Caco-2 (cell line): ENCODE data around the gene C6orf163. TPM values are rescaled to one million over a fixed set of nuclear protein-coding genes. Genes with fewer than 3 reads are reported as not detected.

ENCODE experiments used
- BruUV-seq: library from RNA; stranded (reverse); fragments of 400-500 nt; replicated peaks from 2 replicates; lab custom pipeline; 2021; lab: Mats Ljungman, UMichigan
- CTCF ChIA-PET: fragments of 300-600 bp; sonication (Branson Sonifier 250); formaldehyde crosslinking; loops from one replicate; lab custom pipeline; 2022; ENCODE audit warnings: antibody characterized with exemption; lab: Charles Lee
- POLR2A ChIA-PET: fragments of 300-600 bp; sonication (Branson Sonifier 250); formaldehyde crosslinking; loops from one replicate; lab custom pipeline; 2022; ENCODE audit warnings: antibody characterized with exemption; lab: Charles Lee
- DNase-seq, 2 experiments: peaks; one replicate each; pipeline versions ENCODE4 v3.0.0 to v3.0.0-alpha.2; 2020 to 2022
- H3K27me3 ChIP-seq: replicated peaks from 2 replicates; pipeline ENCODE4 v1.6.0; 2011; ENCODE audit warnings: low read length; ENCODE audit not compliant: control insufficient read depth, insufficient read depth
- H3K36me3 ChIP-seq: 2 replicates; pipeline ENCODE4 v1.5.1; 2011; ENCODE audit warnings: low read length; ENCODE audit not compliant: control insufficient read depth, insufficient read depth
- H3K4me1 ChIP-seq: fragments of 250-450 bp; sonication (Bioruptor Pico); 2 replicates; pipeline ENCODE4 v1.5.1; 2020; ENCODE audit warnings: mild to moderate bottlenecking
- H3K4me3 ChIP-seq: 2 replicates; pipeline ENCODE4 v1.5.1; 2011; ENCODE audit warnings: low read depth, mild to moderate bottlenecking, control low read depth, low read length
- H3K9me3 ChIP-seq: fragments of 250-450 bp; sonication (Bioruptor Pico); 2 replicates; pipeline ENCODE4 v1.5.1; 2020; ENCODE audit warnings: mild to moderate bottlenecking, moderate library complexity
- H3K27ac Mint-ChIP-seq: one replicate; pipeline ENCODE4 v1.8.0; 2022; ENCODE audit warnings: mixed read lengths; ENCODE audit not compliant: unreplicated experiment
- H3K27me3 Mint-ChIP-seq: one replicate; pipeline ENCODE4 v1.8.0; 2022; ENCODE audit warnings: mixed read lengths; ENCODE audit not compliant: insufficient read depth, unreplicated experiment
- H3K36me3 Mint-ChIP-seq: one replicate; pipeline ENCODE4 v1.8.0; 2022; ENCODE audit warnings: mild to moderate bottlenecking, mixed read lengths; ENCODE audit not compliant: insufficient read depth, unreplicated experiment
- H3K4me1 Mint-ChIP-seq: one replicate; pipeline ENCODE4 v1.8.0; 2022; ENCODE audit warnings: low read depth, mixed read lengths; ENCODE audit not compliant: unreplicated experiment
- H3K4me3 Mint-ChIP-seq: one replicate; pipeline ENCODE4 v1.8.0; 2022; ENCODE audit warnings: mild to moderate bottlenecking, moderate library complexity, mixed read lengths; ENCODE audit not compliant: unreplicated experiment
- H3K9me3 Mint-ChIP-seq: one replicate; pipeline ENCODE4 v1.8.0; 2022; ENCODE audit warnings: mixed read lengths; ENCODE audit not compliant: unreplicated experiment
- intact Hi-C: fragments of 100-400 bp; cut with micrococcal nuclease; formaldehyde crosslinking; loops from one replicate; pipeline ENCODE4 v1.10.0; 2022; ENCODE audit not compliant: unreplicated experiment
- total RNA-seq: library from RNA; stranded (reverse); gene quantifications from 2 replicates; pipeline ENCODE4 v1.2.3, GENCODE V29; 2022
- TF ChIP-seq, protein P1 (sequence below), 2 experiments: fragments of 200-600 bp in 1 of 2; IDR thresholded peaks; 1 replicate in 1 of 2; 2 replicates in 1 of 2; pipeline versions ENCODE4 v1.5.1 to v1.8.0; 2011 to 2022; ENCODE audit warnings: antibody characterized with exemption in 1 of 2, control low read depth in 1 of 2, inconsistent platforms in 1 of 2, low read depth in 1 of 2, low read length in 1 of 2, mild to moderate bottlenecking in 1 of 2, moderate library complexity in 1 of 2; ENCODE audit not compliant: insufficient read depth in 1 of 2, severe bottlenecking in 1 of 2, unreplicated experiment in 1 of 2

Gene C6orf163
- total RNA-seq, 1 experiment from 2014 or later, result 2.3 TPM

DNA sequence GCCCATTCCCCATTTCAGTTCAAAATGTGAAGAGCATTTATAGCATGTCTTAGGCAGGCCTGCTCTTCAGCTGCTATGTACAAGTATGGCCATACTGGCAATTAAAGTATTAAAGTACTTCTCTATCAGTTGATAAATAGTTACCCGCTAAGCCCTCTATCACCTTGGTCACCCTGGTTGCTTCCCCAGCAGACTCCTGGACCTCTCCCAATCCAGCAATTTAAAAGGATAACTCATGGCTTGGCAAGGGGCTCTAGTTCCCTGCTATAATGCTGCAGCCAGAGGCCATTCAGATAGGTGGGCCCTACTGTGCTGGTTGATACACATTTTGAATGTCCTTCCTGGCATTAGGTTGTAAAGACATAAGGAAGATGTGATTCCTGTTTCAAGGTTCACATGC is 7.0 kb downstream of the C6orf163 start:
- POLR2A ChIA-PET, result no interaction called here
- CTCF ChIA-PET, result no interaction called here
- Mint-ChIP-seq H3K4me3 (no peak overlapping the region), H3K27ac (no peak overlapping the region), H3K4me1 (no peaks in the 10 kb centered on the region), H3K36me3 (no peaks in the 10 kb centered on the region), H3K9me3 (no peaks in the 10 kb centered on the region), H3K27me3 (no peaks in the 10 kb centered on the region)
- no peaks in the 10 kb centered on the region for H3K27me3 ChIP-seq
- no TSS peak for BruUV-seq
- no peaks in the 10 kb centered on the region for H3K4me1 ChIP-seq
- no peaks in the 10 kb centered on the region for H3K36me3 ChIP-seq
- DNase-seq, result no peak
- intact Hi-C loops, result no loop called here
- TF ChIP-seq, protein P1, sequence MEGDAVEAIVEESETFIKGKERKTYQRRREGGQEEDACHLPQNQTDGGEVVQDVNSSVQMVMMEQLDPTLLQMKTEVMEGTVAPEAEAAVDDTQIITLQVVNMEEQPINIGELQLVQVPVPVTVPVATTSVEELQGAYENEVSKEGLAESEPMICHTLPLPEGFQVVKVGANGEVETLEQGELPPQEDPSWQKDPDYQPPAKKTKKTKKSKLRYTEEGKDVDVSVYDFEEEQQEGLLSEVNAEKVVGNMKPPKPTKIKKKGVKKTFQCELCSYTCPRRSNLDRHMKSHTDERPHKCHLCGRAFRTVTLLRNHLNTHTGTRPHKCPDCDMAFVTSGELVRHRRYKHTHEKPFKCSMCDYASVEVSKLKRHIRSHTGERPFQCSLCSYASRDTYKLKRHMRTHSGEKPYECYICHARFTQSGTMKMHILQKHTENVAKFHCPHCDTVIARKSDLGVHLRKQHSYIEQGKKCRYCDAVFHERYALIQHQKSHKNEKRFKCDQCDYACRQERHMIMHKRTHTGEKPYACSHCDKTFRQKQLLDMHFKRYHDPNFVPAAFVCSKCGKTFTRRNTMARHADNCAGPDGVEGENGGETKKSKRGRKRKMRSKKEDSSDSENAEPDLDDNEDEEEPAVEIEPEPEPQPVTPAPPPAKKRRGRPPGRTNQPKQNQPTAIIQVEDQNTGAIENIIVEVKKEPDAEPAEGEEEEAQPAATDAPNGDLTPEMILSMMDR (IDR thresholded peaks at IDR 0.05; ENCODE audit: insufficient read depth in 1 of 2, low read depth in 1 of 2, low read length in 1 of 2, severe bottlenecking in 1 of 2, unreplicated experiment in 1 of 2), result no peak
- H3K9me3 ChIP-seq, result no peaks in the 10 kb centered on the region
- H3K4me3 ChIP-seq, result no peak overlapping the region

DNA sequence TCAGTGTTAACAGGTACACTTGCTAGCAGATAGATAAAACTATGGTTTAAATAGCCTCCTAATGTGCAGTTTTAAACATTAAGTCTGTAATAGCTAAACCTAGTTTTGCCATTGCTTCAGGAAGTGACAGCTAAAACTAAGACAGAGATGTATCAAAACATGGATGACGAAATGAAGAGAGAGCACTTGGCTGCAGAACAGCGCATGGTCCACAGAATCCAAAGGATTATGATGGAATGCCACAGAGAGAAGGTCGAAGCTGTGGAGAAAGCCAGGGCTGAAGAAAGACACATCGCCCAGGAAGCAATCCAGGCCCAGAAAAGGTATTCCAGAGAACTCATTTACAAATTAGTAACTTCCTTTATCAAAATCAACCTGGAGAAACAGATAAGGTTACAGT is 11.6 kb downstream of the C6orf163 start:
- Mint-ChIP-seq H3K4me3 (no peak overlapping the region), H3K27ac (no peak overlapping the region), H3K4me1 (peaks cover 7% of the 10 kb centered on the region), H3K27me3 (no peaks in the 10 kb centered on the region), H3K9me3 (no peaks in the 10 kb centered on the region), H3K36me3 (no peaks in the 10 kb centered on the region)
- H3K36me3 ChIP-seq, result no peaks in the 10 kb centered on the region
- no peaks in the 10 kb centered on the region for H3K27me3 ChIP-seq
- no peak for DNase-seq
- POLR2A ChIA-PET, result no interaction called here
- H3K4me1 ChIP-seq, result peaks cover 8% of the 10 kb centered on the region; the same call in 1 of the 2 replicates
- CTCF ChIA-PET, result no interaction called here
- H3K9me3 ChIP-seq, result no peaks in the 10 kb centered on the region
- intact Hi-C loops, result no loop called here
- no peak overlapping the region for H3K4me3 ChIP-seq
- TF ChIP-seq, protein P1 (IDR thresholded peaks at IDR 0.05; ENCODE audit: insufficient read depth in 1 of 2, low read depth in 1 of 2, low read length in 1 of 2, severe bottlenecking in 1 of 2, unreplicated experiment in 1 of 2), result no peak
- no TSS peak for BruUV-seq

- H3K4me1 Mint-ChIP-seq, result peaks cover 7% of the 10 kb centered on the region
- no peak overlapping the region for H3K4me3 Mint-ChIP-seq
- BruUV-seq, result no TSS peak
- H3K9me3 Mint-ChIP-seq, result no peaks in the 10 kb centered on the region
- Histone ChIP-seq H3K9me3 (no peaks in the 10 kb centered on the region), H3K36me3 (no peaks in the 10 kb centered on the region), H3K4me1 (peaks cover 8% of the 10 kb centered on the region; the same call in 1 of the 2 replicates), H3K27me3 (no peaks in the 10 kb centered on the region), H3K4me3 (no peak overlapping the region)
- TF ChIP-seq, protein P1 (IDR thresholded peaks at IDR 0.05; ENCODE audit: insufficient read depth in 1 of 2, low read depth in 1 of 2, low read length in 1 of 2, severe bottlenecking in 1 of 2, unreplicated experiment in 1 of 2), result no peak
- intact Hi-C loops, result no loop called here
- H3K36me3 Mint-ChIP-seq, result no peaks in the 10 kb centered on the region
- ChIA-PET CTCF (no interaction called here), POLR2A (no interaction called here)
- H3K27ac Mint-ChIP-seq, result no peak overlapping the region
- DNase-seq, result no peak
- no peaks in the 10 kb centered on the region for H3K27me3 Mint-ChIP-seq
Observed at GRCh38 chr6:87357479-87358196, 13.0 kb downstream of the C6orf163 start.
